CD4-positive, alpha-beta T cell treated with Interleukin-4 for 4 hours (primary cell): ENCODE measurements around the gene AGPAT4.
A peak's percentile ranks its signal among the peaks of the same experiment; 100 is the strongest.

Experiments
- DNase-seq: peaks from one replicate; pipeline ENCODE4 v3.0.0-alpha.2; 2020

AGPAT4 gene

DNA sequence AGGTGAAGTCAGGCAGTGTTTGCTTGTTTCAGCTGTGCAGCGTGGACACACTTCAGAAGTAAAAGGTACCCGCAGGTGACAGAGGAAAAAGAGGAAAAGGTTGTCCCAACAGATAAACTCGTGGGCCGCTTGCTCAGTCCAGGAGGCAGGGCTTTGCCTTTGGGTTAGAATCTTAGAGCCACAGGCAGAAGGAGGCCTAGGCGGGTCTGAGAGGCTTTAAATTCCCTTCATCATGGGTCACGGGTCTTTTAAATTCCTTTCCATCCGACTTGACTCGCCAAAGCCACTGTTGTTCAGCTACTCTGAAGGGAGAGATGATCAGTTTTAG lies 48.2 kb downstream of the AGPAT4 start:
- no peak for DNase-seq

DNA sequence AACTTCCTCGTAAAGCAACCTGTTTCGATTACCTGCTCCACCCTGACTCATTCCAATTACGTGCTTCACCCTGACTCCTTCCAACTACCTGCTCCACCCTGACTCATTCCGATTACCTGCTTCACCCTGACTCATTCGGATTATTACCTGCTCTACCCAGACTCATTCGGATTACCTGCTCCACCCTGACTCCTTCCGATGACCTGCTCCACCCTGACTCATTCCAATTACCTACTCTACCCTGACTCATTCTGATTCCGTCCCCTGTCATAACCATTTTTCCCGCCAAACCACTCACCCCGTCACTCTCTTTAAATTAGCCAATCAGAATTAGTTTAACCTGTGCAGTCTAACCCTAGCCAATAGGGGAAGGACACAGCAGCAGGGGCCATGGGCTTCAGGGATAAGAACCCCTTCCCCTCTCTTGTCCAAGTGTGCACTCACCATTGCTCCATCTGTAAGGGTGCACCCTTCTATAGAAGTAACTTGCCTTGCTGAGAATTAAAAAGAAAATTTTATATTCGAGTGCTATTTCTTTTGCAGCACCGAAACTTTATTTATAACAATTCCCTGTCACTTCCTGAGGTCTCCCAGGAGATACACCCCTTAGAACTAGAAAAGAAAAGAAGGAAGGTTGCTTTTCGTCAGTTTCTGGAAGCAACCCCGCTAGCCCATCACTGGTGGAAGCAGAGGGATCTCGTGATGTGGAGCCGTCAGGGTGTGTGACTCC lies 48.7 kb downstream of the AGPAT4 start:
- peak; percentile 21 for DNase-seq

DNA sequence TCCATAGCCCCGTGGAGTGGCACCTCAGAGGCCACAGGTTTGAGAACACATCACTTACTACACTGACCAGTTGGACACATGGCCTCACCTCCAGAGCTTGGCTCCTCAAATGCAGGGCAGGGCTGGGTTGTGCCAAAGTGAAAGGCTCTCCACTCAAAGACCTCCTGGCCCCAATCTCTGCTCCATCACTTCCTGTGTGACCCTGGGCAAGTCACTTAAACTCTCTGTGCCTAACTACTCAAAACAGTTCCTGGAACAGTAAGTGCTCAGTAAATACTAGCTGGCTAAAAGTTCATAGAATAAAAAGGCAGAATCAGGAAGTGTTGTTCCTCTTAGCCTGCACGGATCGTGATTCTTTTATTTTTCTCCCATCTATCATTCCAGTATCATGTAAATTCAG lies 50.2 kb downstream of the AGPAT4 start:
- no peak for DNase-seq

DNA sequence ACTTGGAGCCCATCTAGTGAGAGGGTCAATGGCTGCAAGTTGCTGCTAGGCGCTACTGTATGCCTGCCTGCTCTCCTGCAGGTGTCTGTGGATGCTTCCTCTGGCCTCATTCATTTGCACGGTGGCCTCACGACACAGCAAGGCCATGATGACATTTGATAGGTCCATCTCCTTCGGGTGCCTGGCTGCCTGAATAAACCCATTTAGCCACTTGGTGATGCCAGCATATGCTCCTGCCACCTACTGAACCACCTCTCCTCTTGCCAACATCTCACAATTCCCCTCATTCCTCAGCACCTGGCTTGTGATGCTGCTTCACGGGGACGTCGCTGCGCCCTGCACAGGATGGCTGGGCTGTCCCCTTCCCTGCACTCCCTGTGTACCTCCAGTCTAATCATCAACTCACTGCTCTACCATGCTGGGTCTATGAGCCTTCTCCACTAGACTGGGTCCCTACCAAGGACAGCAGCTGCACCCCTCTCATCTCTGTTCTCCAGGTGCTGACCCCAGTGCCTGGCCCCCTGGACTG lies 51.1 kb downstream of the AGPAT4 start:
- DNase-seq = no peak

DNA sequence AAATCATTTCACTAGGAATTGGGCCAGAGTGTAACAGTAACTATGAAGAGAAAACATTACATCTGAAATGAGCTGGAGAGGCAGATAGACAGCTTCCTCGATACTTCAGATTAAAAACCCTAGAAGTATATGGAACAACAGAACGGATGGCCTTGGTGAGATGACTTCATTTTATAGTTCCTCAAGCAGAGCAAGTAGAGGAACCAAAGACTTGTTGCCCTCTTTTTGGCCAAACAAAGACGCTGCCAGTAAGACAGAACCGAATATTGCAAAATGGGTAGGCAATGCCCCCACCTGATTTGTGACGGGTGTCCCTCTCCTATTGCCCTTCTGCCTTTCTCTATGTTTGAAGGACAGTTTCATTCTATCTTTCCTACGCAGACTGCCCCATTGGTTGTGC lies 53.5 kb downstream of the AGPAT4 start:
- DNase-seq = no peak

DNA sequence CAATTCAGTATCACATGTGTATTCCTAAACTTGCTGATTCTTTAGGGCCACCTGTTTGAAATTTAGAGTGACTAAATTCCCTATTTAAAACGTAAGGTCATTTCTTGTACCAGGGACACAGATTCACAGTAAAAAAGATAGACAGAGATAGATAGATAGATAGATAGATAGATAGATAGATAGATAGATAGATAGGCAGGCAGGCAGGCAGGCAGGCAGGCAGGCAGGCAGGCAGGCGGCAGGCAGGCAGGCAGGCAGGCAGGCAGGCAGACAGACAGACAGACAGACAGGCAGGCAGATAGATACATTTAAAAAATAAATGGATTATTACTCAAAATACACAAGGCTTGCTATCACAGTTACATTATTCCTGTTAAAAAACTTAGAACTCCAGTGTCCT lies 54.2 kb downstream of the AGPAT4 start:
- no peak for DNase-seq

DNA sequence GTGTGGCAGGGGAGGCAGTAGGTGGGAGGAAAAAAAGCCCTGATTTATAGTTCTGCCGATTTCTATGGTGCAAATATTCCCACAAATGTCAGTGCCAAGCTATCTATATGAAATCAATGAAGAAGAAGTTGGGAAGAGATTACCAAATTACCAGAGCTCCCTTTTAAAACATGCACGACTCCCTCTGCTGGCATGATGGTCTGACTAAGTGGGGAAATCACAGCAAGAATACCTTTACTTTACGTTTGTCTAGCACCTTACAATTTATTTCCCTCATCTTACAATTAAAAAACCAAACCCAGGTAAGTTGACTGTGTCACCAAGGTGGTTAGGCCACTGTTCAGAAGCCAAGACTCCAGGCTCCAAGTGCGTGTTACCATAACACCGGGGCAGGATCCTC lies 55.6 kb downstream of the AGPAT4 start:
- no peak for DNase-seq

DNA sequence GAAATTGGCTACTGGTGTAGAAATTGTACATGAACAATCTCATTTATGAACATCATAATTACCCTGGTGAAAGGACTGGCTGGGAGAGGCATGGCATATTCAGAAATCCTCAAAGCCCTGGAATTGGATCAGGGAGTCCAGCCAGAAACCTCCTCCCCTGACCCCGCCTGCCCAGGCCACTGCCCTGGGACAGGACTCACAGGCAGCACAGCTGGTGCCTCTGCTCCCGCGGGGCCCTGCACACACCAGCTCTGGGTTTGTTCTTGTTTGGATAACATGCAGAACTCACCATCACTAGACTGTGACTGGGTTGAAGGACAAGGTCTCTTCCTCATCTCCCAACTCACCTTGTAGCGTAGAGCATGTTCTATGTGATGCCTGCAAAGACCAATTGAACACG lies 56.2 kb downstream of the AGPAT4 start:
- no peak for DNase-seq

DNA sequence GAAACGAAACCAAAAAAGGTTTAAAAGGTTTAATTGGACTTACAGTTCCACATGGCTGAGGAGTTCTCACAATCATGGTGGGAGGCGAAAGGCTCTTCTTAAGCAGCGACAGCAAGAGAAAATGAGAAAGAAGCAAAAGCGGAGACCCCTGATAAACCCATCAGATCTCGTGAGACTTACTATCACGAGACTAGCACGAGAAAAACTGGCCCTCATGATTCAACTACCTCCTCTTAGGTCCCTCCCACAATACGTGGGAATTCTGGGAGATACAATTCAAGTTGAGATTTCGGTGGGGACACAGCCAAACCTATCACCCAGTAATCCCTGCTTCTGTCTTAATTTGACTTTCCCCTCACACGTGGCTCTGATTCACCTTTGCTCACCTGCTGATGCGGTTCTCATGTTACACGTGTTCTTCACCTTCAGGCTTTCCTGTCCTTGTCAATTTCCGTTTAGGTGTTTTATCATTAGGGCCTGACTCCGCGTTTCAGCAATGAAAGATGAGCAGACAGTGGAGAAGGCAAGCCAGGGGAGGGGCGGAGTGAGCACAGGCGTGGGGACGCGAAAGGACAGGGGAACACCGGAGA lies 57.1 kb downstream of the AGPAT4 start:
- DNase-seq = no peak

DNA sequence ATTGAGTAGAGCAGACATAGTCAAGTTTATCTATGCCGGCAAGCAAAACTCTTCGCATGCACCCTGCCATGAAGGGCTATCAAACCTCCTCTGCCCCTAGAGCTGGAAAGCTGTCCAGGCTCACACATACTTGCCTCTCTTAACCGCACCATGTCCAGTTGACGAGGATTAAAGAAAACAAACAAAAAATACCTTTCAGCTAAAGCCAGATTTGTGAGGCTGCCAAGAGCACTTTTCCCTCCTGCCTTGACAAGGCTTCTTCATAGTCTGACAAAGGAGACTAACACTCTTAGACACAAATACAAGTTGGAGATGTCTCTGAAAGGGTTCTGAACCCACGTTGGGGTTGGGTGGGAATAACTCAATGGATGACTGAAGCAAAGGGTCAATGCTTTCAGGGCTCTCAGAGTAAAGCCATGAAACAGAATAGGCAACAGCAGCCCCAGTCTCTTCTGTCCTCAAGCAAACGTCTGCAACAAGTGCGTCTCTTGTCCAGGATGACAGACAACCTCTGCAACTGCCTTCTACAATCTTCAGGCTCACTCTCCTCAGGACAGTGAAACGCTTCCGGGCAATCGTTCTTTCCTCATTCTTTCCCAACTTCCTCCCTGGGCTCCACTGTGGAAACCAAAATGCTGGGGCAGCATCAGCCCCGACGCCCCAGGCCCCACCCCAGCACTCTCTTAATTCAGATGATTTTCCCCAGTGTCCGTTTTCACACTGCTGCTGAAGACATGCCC lies 57.8 kb downstream of the AGPAT4 start:
- no peak for DNase-seq

DNA sequence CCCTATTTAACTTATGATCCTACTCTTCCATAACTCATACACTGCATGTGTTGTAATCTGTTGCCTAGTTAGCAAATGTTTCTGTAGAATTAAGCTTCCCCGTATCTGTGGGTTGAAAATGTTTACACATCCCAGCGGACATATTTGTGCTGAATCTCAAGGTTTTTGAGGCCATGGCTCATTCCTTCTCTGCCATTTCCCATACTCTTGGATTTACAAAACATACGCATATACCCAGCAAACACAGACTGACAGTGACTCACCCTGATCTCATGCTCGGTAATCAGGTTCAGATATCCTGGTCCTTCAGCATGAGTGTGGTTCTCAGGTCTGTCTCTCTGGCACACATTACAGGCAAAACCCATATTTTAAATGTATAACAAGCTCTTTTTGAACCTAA lies 58.7 kb downstream of the AGPAT4 start:
- no peak for DNase-seq

DNA sequence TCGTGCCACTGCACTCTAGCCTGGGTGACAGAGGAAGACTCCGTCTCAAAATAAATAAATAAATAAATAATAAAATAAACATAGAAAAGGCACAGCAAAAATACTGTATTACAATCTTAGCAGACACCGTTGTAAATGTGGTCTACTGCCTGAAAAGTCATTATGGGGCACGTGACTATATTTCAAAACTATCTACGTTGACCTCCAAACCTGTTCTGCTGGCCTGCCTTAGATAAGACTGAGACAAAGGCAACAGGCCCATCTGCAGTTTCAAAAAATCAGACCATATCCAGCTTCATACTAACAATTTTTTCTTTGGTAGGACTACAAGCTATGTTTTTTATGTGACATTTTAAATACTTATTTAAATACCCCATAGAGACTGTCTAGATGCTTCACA lies 59.1 kb downstream of the AGPAT4 start:
- DNase-seq = no peak

DNA sequence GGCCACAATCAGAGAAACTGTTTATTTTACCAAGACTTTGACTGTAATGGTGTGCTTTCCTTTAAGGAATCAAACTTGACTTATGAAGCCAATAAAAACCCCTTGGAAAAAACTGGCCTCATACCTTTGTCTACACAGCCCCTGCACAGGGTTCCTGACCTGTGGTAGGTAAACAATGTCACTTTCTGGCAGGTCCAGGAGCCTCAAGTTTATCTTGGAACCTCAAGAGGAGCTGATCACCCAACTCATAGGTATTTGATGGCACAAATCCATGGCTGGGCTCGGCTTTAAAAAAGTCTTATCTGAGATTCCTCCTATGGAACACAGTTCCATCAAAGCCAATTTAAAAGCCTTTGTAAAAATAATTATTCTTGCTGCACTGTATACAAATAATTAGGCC lies 61.0 kb downstream of the AGPAT4 start:
- DNase-seq = no peak

DNA sequence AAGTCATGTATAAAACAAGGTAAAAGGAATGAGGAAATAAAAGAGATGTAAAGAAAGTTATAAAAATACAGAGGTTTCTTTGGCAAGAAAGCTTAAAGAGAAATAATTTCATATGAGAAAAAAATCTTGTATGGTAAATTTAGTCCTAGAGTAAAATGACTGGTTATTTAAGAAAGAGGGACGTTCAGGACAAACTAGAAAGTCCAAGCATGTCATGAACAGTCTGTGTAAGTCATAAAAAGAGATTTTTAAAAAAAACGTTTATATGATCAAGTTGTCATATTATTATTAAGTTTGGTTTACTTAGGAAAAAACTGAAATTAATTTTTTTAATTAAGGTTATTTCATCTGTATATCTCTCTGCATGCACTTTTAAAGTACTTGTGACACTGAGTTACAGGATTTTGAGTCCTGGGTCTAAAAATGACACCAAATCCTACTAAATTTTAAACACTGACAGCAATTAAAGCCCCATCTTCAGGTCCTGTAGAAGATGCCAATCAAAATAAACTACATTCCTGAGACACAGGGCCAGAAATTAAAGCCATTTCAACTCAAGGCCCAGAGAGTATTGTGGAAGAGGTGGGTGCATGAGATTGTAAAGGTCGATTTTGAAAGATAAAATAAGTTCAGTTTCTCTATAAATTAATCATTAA lies 62.4 kb downstream of the AGPAT4 start:
- DNase-seq = no peak

DNA sequence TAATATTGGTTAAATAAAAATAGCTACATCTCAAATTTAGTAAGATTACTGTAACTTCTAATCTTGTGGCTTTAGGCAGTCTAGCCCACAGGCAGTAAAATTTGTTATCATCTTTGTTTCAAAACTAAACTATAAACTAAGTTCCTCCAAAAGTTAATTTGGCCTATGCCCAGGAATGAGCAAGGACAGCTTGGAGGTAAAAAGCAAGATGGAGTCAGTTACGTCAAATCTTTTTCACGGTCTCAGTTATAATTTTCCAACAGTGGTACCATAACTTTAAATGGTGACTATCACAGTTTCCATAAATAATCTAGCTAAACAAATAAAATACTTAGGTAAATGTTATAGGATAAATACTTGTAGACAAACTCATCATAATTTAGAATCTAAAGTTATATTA lies 63.0 kb downstream of the AGPAT4 start:
- no peak for DNase-seq

DNA sequence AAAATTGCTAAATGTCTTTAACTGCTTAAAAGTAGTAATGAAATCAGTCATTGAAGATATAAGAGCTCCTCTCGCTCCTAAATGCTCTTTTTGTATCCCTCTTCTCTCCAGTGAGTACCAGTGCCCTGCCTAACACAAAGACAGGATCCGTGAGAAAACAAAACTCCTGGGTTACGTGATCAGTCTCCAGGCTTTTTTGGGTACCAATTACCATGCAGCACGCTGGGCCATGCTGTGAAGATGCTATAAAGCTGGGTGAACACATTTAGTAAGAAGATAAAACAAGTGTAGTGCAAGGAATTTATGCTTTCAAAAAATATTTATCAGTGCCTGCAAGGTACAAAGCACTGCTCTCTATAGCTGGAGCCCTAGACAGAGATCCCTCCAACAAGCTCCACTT lies 66.7 kb downstream of the AGPAT4 start:
- no peak for DNase-seq

DNA sequence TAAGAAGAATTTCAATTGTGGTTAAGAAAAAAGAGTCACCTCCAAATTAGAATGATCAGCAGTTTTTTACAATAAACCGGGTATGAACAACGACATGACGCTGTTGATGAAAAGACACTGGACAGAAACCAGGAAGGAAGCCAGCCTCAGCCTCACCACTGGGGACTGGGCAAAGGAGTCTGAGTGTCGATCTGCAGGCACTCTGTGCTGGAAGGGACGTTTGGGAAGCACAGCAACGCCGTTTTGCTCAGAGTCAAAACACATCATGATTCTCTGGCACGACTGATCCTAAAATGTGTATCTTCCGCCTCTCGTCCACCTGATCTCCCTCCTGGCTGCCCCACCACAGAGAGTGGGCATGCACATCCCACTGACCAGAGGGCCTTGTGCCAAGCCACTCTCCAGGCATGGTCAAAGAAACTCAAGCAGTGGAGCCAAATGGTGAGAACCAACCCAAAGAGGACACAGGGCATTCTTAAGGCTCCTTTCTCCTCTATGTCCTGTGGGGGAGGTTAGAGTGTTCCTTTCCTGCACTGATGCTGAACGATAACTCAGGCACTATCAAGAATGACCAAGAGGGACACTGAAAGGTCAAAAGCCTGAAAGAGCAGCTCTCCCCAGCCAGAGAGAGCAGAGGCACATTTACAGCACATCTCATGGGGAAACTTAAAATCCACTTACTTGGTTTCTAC lies 68.8 kb downstream of the AGPAT4 start:
- DNase-seq = no peak

DNA sequence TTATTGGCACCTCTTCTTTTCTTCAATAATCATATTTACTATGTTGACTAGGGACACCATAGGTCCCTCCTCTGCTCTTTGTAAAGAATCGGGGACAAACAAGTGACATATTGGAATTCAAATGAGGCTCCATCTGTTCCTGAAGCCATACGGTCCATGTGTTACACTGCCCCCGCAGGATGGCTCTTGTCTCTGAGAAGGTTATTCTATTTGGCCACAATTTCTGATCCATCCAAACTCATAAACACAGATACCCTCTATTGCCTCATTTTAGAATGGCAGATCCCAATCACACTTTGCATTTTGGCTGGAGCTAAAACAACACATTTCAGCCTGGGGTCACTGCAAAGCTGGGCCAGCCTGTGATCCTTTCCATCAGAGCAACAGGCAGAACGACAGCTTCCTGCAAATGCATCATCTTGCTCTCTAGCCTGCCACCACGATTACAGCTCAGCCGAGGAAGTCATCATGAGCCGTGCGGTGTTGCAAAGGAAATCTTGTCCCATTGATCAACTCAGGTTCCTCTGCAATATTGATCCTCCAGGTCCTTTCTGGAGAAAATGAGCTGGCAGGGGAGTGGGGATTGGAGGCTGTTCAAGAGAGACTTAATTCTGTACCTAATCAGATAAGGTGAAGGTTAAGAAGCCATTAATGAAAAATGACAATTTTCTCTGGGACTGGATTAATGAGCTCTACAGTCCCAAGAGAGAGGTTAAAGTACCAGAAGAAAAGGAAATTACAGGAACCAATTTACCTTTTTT lies 73.1 kb downstream of the AGPAT4 start:
- no peak for DNase-seq

DNA sequence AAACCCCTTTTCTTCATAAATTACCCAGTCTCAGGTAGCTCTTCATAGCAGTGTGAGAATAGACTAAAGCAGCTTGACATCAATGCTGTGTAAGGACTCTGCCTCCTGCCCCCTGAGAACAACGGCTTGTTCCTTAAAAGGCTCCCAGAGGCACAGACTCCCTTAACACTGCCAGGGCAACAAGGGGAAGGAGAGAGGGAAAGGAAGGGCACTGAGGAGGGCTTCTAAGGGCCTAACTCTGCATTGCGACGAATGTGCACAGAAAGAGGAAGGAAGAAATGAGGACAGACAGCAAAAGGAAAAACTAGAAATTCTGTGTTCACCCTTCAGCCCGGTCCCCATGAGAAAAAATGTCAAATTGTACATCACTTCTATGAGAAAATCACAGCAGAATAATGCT lies 74.0 kb downstream of the AGPAT4 start:
- DNase-seq = no peak

DNA sequence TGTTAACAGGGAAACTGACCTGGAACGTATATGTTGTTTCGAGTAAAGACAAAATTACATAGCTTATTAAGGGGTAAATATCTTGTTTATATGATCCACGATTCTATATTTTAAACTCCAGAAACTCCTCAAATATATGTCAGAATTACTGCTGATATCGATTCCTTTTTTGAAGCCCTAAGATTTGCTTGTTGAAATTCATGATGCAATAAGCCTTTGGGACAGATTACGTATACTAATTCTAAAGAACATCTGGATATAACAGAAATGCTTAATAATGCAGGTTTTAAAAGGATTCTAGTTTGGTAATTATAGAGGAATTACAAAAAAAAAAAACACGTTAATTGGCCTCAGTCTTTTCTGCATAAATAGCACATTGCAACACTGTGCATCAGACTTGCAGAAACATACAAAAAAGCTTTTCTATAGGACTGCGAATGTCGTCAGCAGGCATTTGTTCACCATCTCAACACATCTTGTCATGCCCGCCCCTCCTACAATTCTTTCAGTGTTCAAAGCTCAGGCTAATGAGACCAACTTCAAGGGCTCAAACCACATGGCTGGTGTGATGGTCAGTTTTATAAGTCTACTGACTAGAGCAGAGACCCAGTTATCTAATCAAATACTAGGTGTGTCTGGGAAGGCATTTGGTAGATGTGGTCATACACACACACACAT lies 74.9 kb downstream of the AGPAT4 start:
- DNase-seq = no peak

DNA sequence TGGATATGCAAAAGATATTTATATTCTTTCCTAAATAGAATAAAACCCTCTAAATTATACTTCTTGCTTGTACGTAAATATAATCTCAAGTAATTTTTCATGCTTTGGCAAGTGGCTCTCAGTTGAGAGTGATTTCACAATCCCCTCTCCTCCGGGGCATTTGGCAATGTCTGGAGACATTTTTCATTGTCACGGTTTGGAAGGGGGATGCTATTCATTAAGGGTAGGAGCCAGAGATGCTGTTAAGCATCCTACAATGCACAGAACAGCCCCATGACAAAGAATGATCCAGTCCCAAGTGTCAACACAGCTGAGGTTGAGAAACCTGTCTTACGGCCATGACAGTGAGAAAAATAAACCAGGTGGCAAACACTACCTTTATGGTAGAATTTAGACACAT lies 75.7 kb downstream of the AGPAT4 start:
- no peak for DNase-seq

DNA sequence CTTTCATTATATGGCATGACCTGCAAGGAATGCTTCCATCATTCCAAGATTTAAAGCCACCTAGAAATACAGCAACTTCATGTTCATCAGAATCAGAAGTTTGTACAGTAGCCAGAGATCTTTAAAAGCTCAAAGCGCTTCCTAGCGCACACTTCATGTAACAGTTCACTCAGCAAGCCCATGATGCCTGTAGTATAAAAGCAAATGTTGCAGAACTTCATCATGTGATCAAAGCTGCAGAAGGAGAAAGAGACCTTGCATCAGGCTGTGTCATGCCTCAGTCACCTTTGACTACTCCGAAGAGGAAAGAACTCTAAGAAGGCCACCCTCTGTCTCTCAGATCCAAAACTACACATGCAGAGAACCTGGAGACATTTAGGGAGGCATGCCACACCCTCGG lies 78.5 kb downstream of the AGPAT4 start:
- no peak for DNase-seq
